Endodermal cell (in vitro differentiated cells): Measurements from ENCODE around the gene SPRYD3. TPM values are rescaled to one million over a fixed set of nuclear protein-coding genes. Genes with fewer than 3 reads are reported as not detected.

Source experiments
- DNase-seq: peaks from one replicate; pipeline ENCODE4 v3.0.0-alpha.2; 2017
- H3K27ac ChIP-seq: 2 replicates; pipeline ENCODE4 v1.5.1; 2013; ENCODE audit warnings: mild to moderate bottlenecking, low read depth, low read length, moderate library complexity
- H3K27me3 ChIP-seq: 2 replicates; pipeline ENCODE4 v1.6.1; 2013; ENCODE audit warnings: mild to moderate bottlenecking, low read length, moderate library complexity; ENCODE audit not compliant: insufficient read depth, control insufficient read depth, poor library complexity, severe bottlenecking
- H3K36me3 ChIP-seq: 2 replicates; pipeline ENCODE4 v1.7.0; 2013; ENCODE audit warnings: mild to moderate bottlenecking, low read length, moderate library complexity; ENCODE audit not compliant: control insufficient read depth, insufficient read depth
- H3K4me1 ChIP-seq: one replicate; pipeline ENCODE4 v1.7.0; 2013; ENCODE audit warnings: low read length; ENCODE audit not compliant: control insufficient read depth, insufficient read depth
- H3K4me3 ChIP-seq: 2 replicates; pipeline ENCODE4 v1.5.1; 2013; ENCODE audit warnings: mild to moderate bottlenecking, low read length, moderate library complexity
- H3K9ac ChIP-seq: 2 replicates; pipeline ENCODE4 v1.6.1; 2013; ENCODE audit warnings: mild to moderate bottlenecking, low read length, moderate library complexity; ENCODE audit not compliant: poor library complexity, severe bottlenecking; ENCODE audit errors: extremely low read depth
- H3K9me3 ChIP-seq: 2 replicates; pipeline ENCODE4 v1.6.1; 2013; ENCODE audit warnings: mild to moderate bottlenecking, low read length, moderate library complexity; ENCODE audit not compliant: control insufficient read depth
- H3K27ac Mint-ChIP-seq: 2 replicates; pipeline ENCODE4 v1.8.0; 2020; ENCODE audit warnings: mixed read lengths
- H3K27me3 Mint-ChIP-seq: 2 replicates; pipeline ENCODE4 v1.8.0; 2021; ENCODE audit warnings: mild to moderate bottlenecking, mixed read lengths; ENCODE audit not compliant: insufficient read depth
- H3K36me3 Mint-ChIP-seq: 2 replicates; pipeline ENCODE4 v1.8.0; 2020; ENCODE audit warnings: low read depth, mixed read lengths
- H3K4me1 Mint-ChIP-seq: 2 replicates; pipeline ENCODE4 v1.8.0; 2020; ENCODE audit warnings: mixed read lengths
- H3K4me3 Mint-ChIP-seq: 2 replicates; pipeline ENCODE4 v1.8.0; 2020; ENCODE audit warnings: mild to moderate bottlenecking, moderate library complexity, mixed read lengths
- H3K9me3 Mint-ChIP-seq: 2 replicates; pipeline ENCODE4 v1.8.0; 2020; ENCODE audit warnings: mild to moderate bottlenecking, mixed read lengths
- WGBS, 2 experiments: methylation state at CpG; one replicate each; pipeline versions ENCODE4 v1.1.5 to v1.1.7; 2013; ENCODE audit warnings: missing lambda C conversion rate in 2 of 2, mixed read lengths in 1 of 2; ENCODE audit not compliant: insufficient coverage in 1 of 2, insufficient read length in 1 of 2; 5-methylcytosine and 5-hydroxymethylcytosine counted together
- total RNA-seq, 2 donors: library from RNA; stranded (reverse); fragmentation: NEBNext Ultra II Directional in 1 of 2; extraction: Animal tissue kit (Norgen Biotek cat#: 25700) in 1 of 2; gene quantifications; 2 replicates in 1 of 2; 3 replicates in 1 of 2; pipeline ENCODE4 v1.2.1, GENCODE V29; 2021
- TF ChIP-seq, protein P1 (sequence below): fragments of 200-600 bp; sonication (generic); conservative IDR thresholded peaks from 2 replicates; pipeline ENCODE4 v1.5.0; 2021; ENCODE audit warnings: antibody characterized with exemption, mild to moderate bottlenecking

The SPRYD3 gene
- total RNA-seq, 2 donors from 2014 or later: 13.0 to 18.4 TPM

DNA sequence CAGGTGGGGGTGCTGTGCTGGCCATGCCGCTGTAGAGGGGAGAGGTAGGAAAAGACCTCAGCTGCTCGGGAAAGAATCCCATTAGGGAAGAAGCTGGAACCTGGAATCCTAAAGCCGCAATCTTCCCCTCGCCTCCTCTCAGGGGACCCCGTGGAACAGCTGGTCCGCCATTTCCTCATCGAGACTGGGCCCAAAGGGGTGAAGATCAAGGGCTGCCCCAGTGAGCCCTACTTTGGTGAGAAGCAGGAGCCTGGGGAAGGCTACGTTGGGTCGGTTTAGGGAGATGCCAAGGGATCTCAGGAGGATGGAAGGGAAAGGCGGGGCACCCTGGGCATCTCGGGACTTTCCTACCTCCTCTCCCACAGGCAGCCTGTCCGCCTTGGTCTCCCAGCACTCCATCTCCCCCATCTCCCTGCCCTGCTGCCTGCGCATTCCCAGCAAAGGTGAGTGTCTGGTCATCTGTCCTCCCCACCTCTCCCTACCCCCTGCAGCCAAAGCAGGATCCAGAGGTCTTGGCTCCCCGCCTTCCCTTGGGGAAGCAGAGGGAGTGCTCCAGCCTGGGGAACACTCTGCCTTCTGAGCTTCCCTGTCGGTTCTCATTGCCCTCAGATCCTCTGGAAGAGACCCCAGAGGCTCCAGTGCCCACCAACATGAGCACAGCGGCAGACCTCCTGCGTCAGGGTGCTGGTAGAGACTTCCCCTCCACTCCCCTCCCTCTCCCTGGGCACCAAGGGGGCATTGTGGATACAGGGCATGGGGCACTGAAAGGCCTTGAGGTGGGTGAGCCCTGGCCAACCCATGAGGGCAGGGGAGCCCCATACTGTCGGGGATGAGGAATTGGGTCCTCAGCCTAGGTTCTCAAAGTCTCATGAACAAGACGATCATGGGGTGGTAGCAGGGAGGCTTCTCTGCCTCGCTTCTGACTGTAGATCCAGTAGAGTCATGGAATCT lies 16.9 kb downstream of the SPRYD3 start:
- Mint-ChIP-seq H3K27me3 (peaks cover 12% of the 10 kb centered on the region), H3K27ac (no peak overlapping the region), H3K4me1 (peaks cover 9% of the 10 kb centered on the region), H3K9me3 (no peaks in the 10 kb centered on the region), H3K36me3 (peaks cover 22% of the 10 kb centered on the region), H3K4me3 (no peak overlapping the region)
- Histone ChIP-seq H3K27me3 (no peaks in the 10 kb centered on the region), H3K4me3 (no peak overlapping the region), H3K4me1 (no peaks in the 10 kb centered on the region), H3K9ac (no peak overlapping the region), H3K9me3 (no peaks in the 10 kb centered on the region), H3K27ac (no peak overlapping the region), H3K36me3 (peaks cover 10% of the 10 kb centered on the region)
- peak; percentile 35 for DNase-seq
- 89 to 99% methylated on average over 10 to 20 of the region's 20 CpGs for WGBS, 2 experiments
- TF ChIP-seq, protein P1, sequence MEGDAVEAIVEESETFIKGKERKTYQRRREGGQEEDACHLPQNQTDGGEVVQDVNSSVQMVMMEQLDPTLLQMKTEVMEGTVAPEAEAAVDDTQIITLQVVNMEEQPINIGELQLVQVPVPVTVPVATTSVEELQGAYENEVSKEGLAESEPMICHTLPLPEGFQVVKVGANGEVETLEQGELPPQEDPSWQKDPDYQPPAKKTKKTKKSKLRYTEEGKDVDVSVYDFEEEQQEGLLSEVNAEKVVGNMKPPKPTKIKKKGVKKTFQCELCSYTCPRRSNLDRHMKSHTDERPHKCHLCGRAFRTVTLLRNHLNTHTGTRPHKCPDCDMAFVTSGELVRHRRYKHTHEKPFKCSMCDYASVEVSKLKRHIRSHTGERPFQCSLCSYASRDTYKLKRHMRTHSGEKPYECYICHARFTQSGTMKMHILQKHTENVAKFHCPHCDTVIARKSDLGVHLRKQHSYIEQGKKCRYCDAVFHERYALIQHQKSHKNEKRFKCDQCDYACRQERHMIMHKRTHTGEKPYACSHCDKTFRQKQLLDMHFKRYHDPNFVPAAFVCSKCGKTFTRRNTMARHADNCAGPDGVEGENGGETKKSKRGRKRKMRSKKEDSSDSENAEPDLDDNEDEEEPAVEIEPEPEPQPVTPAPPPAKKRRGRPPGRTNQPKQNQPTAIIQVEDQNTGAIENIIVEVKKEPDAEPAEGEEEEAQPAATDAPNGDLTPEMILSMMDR: no peak

DNA sequence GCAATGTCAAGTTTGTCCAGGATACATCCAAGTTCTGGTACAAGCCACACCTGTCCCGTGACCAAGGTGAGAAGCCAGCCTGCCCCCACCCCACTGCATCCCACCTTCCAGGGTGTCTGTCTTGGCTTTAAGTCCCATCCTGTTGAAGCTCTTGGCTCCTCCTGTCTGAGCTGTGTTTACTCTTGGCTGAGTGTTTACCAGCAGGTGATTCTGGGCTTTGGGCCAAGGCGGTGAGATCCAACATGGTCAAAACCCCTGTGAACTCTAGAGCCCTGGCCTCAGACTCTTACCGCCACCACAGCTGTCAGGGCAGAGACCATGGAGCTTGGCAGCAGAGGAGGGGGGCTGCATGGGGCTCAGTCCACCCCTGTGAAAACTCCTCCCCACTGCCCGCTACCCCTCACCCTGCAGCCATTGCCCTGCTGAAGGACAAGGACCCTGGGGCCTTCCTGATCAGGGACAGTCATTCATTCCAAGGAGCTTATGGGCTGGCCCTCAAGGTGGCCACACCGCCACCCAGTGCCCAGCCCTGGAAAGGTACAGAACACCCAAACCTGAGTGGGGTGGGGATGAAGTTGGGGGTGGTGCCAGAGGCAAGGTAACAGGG lies 17.7 kb downstream of the SPRYD3 start:
- H3K9ac ChIP-seq: no peak overlapping the region
- H3K4me1 ChIP-seq: no peaks in the 10 kb centered on the region
- no peaks in the 10 kb centered on the region for H3K9me3 Mint-ChIP-seq

DNA sequence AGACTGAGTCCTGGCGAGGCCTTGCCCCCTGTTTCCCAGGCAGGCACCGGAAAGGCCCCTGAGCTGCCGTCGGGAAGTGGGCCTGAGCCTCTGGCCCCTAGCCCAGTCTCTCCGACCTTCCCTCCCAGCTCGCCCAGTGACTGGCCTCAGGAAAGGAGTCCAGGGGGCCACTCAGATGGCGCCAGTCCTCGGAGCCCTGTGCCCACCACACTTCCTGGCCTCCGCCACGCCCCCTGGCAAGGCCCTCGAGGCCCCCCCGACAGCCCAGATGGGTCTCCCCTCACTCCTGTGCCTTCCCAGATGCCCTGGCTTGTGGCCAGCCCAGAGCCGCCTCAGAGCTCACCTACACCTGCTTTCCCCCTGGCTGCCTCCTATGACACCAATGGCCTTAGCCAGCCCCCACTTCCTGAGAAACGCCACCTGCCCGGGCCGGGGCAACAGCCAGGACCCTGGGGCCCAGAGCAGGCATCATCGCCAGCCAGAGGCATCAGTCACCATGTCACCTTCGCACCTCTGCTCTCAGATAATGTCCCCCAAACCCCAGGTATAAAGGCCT lies 18.4 kb downstream of the SPRYD3 start:
- no peak overlapping the region for H3K27ac Mint-ChIP-seq
- no peak overlapping the region for H3K27ac ChIP-seq
- H3K9ac ChIP-seq: no peak overlapping the region
- no peak overlapping the region for H3K4me3 ChIP-seq
- peaks cover 15% of the 10 kb centered on the region for H3K36me3 Mint-ChIP-seq
- H3K9me3 ChIP-seq: no peaks in the 10 kb centered on the region
- H3K4me1 Mint-ChIP-seq: peaks cover 7% of the 10 kb centered on the region
- no peak for DNase-seq
- no peaks in the 10 kb centered on the region for H3K9me3 Mint-ChIP-seq
- peaks cover 11% of the 10 kb centered on the region for H3K36me3 ChIP-seq
- 90 to 94% methylated on average over 2 to 18 of the region's 18 CpGs for WGBS, 2 experiments
- H3K27me3 ChIP-seq: no peaks in the 10 kb centered on the region
- TF ChIP-seq, protein P1: no peak
- no peaks in the 10 kb centered on the region for H3K4me1 ChIP-seq
- H3K4me3 Mint-ChIP-seq: no peak overlapping the region
- H3K27me3 Mint-ChIP-seq: peaks cover 17% of the 10 kb centered on the region

More for the DNA sequence above, 17.7 kb downstream of the SPRYD3 start:
- H3K27ac ChIP-seq: no peak overlapping the region
- Mint-ChIP-seq H3K27me3 (peaks cover 16% of the 10 kb centered on the region), H3K4me3 (no peak overlapping the region), H3K27ac (peak overlapping the region; percentile 61), H3K36me3 (peaks cover 21% of the 10 kb centered on the region), H3K4me1 (peaks cover 9% of the 10 kb centered on the region)
- peaks cover 10% of the 10 kb centered on the region for H3K36me3 ChIP-seq
- H3K4me3 ChIP-seq: no peak overlapping the region
- no peaks in the 10 kb centered on the region for H3K27me3 ChIP-seq
- TF ChIP-seq, protein P1: peak; percentile 66
- no peaks in the 10 kb centered on the region for H3K9me3 ChIP-seq
- DNase-seq: peak; percentile 86
- 90 to 93% methylated on average over 3 to 5 of the region's 5 CpGs for WGBS, 2 experiments
